WERI-Rb-1 (cell line): ENCODE measurements around the gene PCDHGA5.
"Not testable (repeated sequence)": the region's sequence is repeated elsewhere in the genome, so short reads cannot be mapped to it uniquely, and the experiment has no call there.

Experiments
- DNase-seq: peaks from one replicate; pipeline ENCODE4 v3.0.0-alpha.2; 2020
- H3K27ac ChIP-seq: fragments of 250-450 bp; sonication (Bioruptor Pico); 2 replicates; pipeline ENCODE4 v1.5.1; 2020; ENCODE audit warnings: mild to moderate bottlenecking, moderate library complexity
- H3K27me3 ChIP-seq: fragments of 250-450 bp; sonication (Bioruptor Pico); 2 replicates; pipeline ENCODE4 v1.5.1; 2021; ENCODE audit warnings: mild to moderate bottlenecking, low read depth, moderate library complexity; ENCODE audit not compliant: insufficient read depth, severe bottlenecking
- H3K36me3 ChIP-seq: fragments of 250-450 bp; sonication (Bioruptor Pico); 2 replicates; pipeline ENCODE4 v1.5.1; 2020; ENCODE audit warnings: mild to moderate bottlenecking, moderate library complexity
- H3K4me3 ChIP-seq: 2 replicates; pipeline ENCODE4 v1.5.1; 2011; ENCODE audit warnings: low read depth, mild to moderate bottlenecking, control low read depth, low read length
- H3K9me3 ChIP-seq: fragments of 250-450 bp; sonication (Bioruptor Pico); 2 replicates; pipeline ENCODE4 v1.5.1; 2021; ENCODE audit warnings: mild to moderate bottlenecking, moderate library complexity; ENCODE audit not compliant: severe bottlenecking
- CTCF ChIP-seq: IDR thresholded peaks from 2 replicates; pipeline ENCODE4 v1.5.1; 2011; ENCODE audit warnings: low read depth, mild to moderate bottlenecking, control low read depth, inconsistent platforms, low read length

The PCDHGA5 gene

GRCh38 chr5:141326088-141326854 is 37.7 kb upstream of the PCDHGA5 start:
- H3K4me3 ChIP-seq: peak overlapping the region; percentile 52
- H3K36me3 ChIP-seq: no peaks in the 10 kb centered on the region
- peak; percentile 72 for DNase-seq
- TF ChIP-seq CTCF: peak; percentile 46; the same call in 1 of the 2 replicates
- peaks cover 6% of the 10 kb centered on the region for H3K9me3 ChIP-seq
- H3K27ac ChIP-seq: peak overlapping the region; percentile 54
- no peaks in the 10 kb centered on the region for H3K27me3 ChIP-seq

GRCh38 chr5:141328231-141328630 is 35.7 kb upstream of the PCDHGA5 start:
- no peaks in the 10 kb centered on the region for H3K27me3 ChIP-seq
- no peak overlapping the region for H3K4me3 ChIP-seq

GRCh38 chr5:141330299-141331080 is 33.5 kb upstream of the PCDHGA5 start, which contains the start of gene PCDHGA1:
Gene PCDHGA1, plus strand, starts transcription at chr5:141330514.
- peak; percentile 31 for DNase-seq
- TF ChIP-seq CTCF: peak; percentile 42; the same call in 1 of the 2 replicates
- H3K27me3 ChIP-seq: no peaks in the 10 kb centered on the region
- no peak within 1 kb of the TSS for H3K4me3 ChIP-seq
- H3K36me3 ChIP-seq: no peaks in the 10 kb centered on the region
- H3K9me3 ChIP-seq: peaks cover 18% of the 10 kb centered on the region
- H3K27ac ChIP-seq: no peak within 1 kb of the TSS

More at GRCh38 chr5:141328231-141328630, 35.7 kb upstream of the PCDHGA5 start:
- no peak for TF ChIP-seq CTCF
- no peaks in the 10 kb centered on the region for H3K36me3 ChIP-seq
- no peak for DNase-seq
- peaks cover 15% of the 10 kb centered on the region for H3K9me3 ChIP-seq
- no peak overlapping the region for H3K27ac ChIP-seq

- not testable (repeated sequence) for H3K27ac ChIP-seq, H3K27me3 ChIP-seq, H3K36me3 ChIP-seq, H3K4me3 ChIP-seq, DNase-seq
- peaks cover 18% of the 10 kb centered on the region for H3K9me3 ChIP-seq
Observed at GRCh38 chr5:141332571-141332970, 31.4 kb upstream of the PCDHGA5 start.

GRCh38 chr5:141338538-141339306 is 25.2 kb upstream of the PCDHGA5 start, which contains the start of gene PCDHGA2:
Gene PCDHGA2, plus strand, starts transcription at chr5:141338760.
- H3K36me3 ChIP-seq: no peaks in the 10 kb centered on the region
- no peak within 1 kb of the TSS for H3K27ac ChIP-seq
- peak; percentile 63 for TF ChIP-seq CTCF
- peaks cover 14% of the 10 kb centered on the region for H3K9me3 ChIP-seq
- no peak within 1 kb of the TSS for H3K4me3 ChIP-seq
- H3K27me3 ChIP-seq: no peaks in the 10 kb centered on the region
- peak; percentile 25 for DNase-seq

- H3K27ac ChIP-seq, H3K4me3 ChIP-seq, H3K27me3 ChIP-seq, H3K36me3 ChIP-seq, DNase-seq: not testable (repeated sequence)
- peaks cover 23% of the 10 kb centered on the region for H3K9me3 ChIP-seq
Observed at GRCh38 chr5:141340781-141341354, 23.1 kb upstream of the PCDHGA5 start.
